H9 (cell line): ENCODE data around the gene PFKP. TPM values are rescaled to one million over a fixed set of nuclear protein-coding genes. Genes with fewer than 3 reads are reported as not detected.
"Not testable (repeated sequence)": the region's sequence is repeated elsewhere in the genome, so short reads cannot be mapped to it uniquely, and the experiment has no call there.

Experiments used
- DNase-seq: peaks from one replicate; pipeline ENCODE4 v3.0.0-alpha.2; 2017
- H2AFZ ChIP-seq: one replicate; pipeline ENCODE4 v1.6.1; 2013; ENCODE audit warnings: mild to moderate bottlenecking, low read length, control low read depth, moderate library complexity
- H2AK5ac ChIP-seq: 2 replicates; pipeline ENCODE4 v1.6.1; 2013; ENCODE audit warnings: low read length, control low read depth, mixed read lengths; ENCODE audit not compliant: insufficient read length
- H2BK120ac ChIP-seq: one replicate; pipeline ENCODE4 v1.6.1; 2013; ENCODE audit warnings: low read depth, mild to moderate bottlenecking, low read length, control low read depth, inconsistent platforms; ENCODE audit not compliant: poor library complexity, severe bottlenecking
- H2BK12ac ChIP-seq: 2 replicates; pipeline ENCODE4 v1.6.1; 2013; ENCODE audit warnings: low read length, control low read depth, mixed read lengths, low read depth; ENCODE audit not compliant: insufficient read length
- H2BK15ac ChIP-seq: 2 replicates; pipeline ENCODE4 v1.6.1; 2013; ENCODE audit warnings: low read depth, low read length, control low read depth
- H2BK20ac ChIP-seq: one replicate; pipeline ENCODE4 v1.6.1; 2013; ENCODE audit warnings: low read depth, mild to moderate bottlenecking, low read length, control low read depth, inconsistent platforms; ENCODE audit not compliant: poor library complexity, severe bottlenecking
- H2BK5ac ChIP-seq: 2 replicates; pipeline ENCODE4 v1.6.1; 2013; ENCODE audit warnings: low read length, control low read depth, mixed read lengths; ENCODE audit not compliant: insufficient read length
- H3K14ac ChIP-seq: 2 replicates; pipeline ENCODE4 v1.6.1; 2013; ENCODE audit warnings: low read length, control low read depth; ENCODE audit not compliant: insufficient read depth
- H3K18ac ChIP-seq: 2 replicates; pipeline ENCODE4 v1.6.1; 2013; ENCODE audit warnings: low read depth, mild to moderate bottlenecking, mixed read lengths, low read length, control low read depth; ENCODE audit not compliant: insufficient read length
- H3K23ac ChIP-seq: 2 replicates; pipeline ENCODE4 v1.6.1; 2013; ENCODE audit warnings: low read length, control low read depth, mixed read lengths, low read depth; ENCODE audit not compliant: insufficient read length
- H3K23me2 ChIP-seq: 2 replicates; pipeline ENCODE4 v1.6.1; 2013; ENCODE audit warnings: low read depth, mild to moderate bottlenecking, mixed read lengths, low read length, control low read depth; ENCODE audit not compliant: insufficient read length, poor library complexity, severe bottlenecking
- H3K27ac ChIP-seq: 2 replicates; pipeline ENCODE4 v1.5.1; 2013; ENCODE audit warnings: low read length, control low read depth, mixed read lengths, low read depth; ENCODE audit not compliant: insufficient read length
- H3K27me3 ChIP-seq: 2 replicates; pipeline ENCODE4 v1.6.1; 2013; ENCODE audit warnings: low read length, control low read depth, inconsistent platforms; ENCODE audit not compliant: insufficient read depth
- H3K4ac ChIP-seq: 2 replicates; pipeline ENCODE4 v1.6.1; 2013; ENCODE audit warnings: low read depth, mild to moderate bottlenecking, control low read depth, inconsistent platforms, low read length, moderate library complexity
- H3K4me1 ChIP-seq: 2 replicates; pipeline ENCODE4 v1.6.1; 2013; ENCODE audit warnings: low read length, control low read depth, inconsistent platforms; ENCODE audit not compliant: insufficient read depth
- H3K4me2 ChIP-seq: 2 replicates; pipeline ENCODE4 v1.6.1; 2013; ENCODE audit warnings: low read length, control low read depth, mixed read lengths; ENCODE audit not compliant: insufficient read length, insufficient read depth
- H3K56ac ChIP-seq: 2 replicates; pipeline ENCODE4 v1.6.1; 2013; ENCODE audit warnings: low read depth, mild to moderate bottlenecking, mixed read lengths, low read length, control low read depth; ENCODE audit not compliant: insufficient read length
- H3K79me1 ChIP-seq: 2 replicates; pipeline ENCODE4 v1.6.1; 2013; ENCODE audit warnings: low read depth, mild to moderate bottlenecking, moderate library complexity, low read length, control low read depth, inconsistent platforms; ENCODE audit not compliant: insufficient read depth, poor library complexity, severe bottlenecking
- H3K79me2 ChIP-seq: 2 replicates; pipeline ENCODE4 v1.6.1; 2013; ENCODE audit warnings: low read length, control low read depth, inconsistent platforms; ENCODE audit not compliant: insufficient read depth
- H3K9ac ChIP-seq: 2 replicates; pipeline ENCODE4 v1.6.1; 2013; ENCODE audit warnings: low read length, control low read depth, mixed read lengths; ENCODE audit not compliant: insufficient read length; ENCODE audit errors: extremely low read depth
- H3K9me3 ChIP-seq: one replicate; pipeline ENCODE4 v1.6.1; 2013; ENCODE audit warnings: low read depth, low read length, inconsistent platforms; ENCODE audit not compliant: control insufficient read depth
- H3T11ph ChIP-seq: one replicate; pipeline ENCODE4 v1.6.1; 2013; ENCODE audit warnings: mild to moderate bottlenecking, low read length, control low read depth, inconsistent platforms
- H4K20me1 ChIP-seq: one replicate; pipeline ENCODE4 v1.6.1; 2013; ENCODE audit not compliant: control insufficient read depth, insufficient read length, insufficient read depth
- H4K5ac ChIP-seq: 2 replicates; pipeline ENCODE4 v1.6.1; 2013; ENCODE audit warnings: low read depth, mild to moderate bottlenecking, mixed read lengths, low read length, control low read depth; ENCODE audit not compliant: insufficient read length
- H4K8ac ChIP-seq: replicated peaks from 2 replicates; pipeline ENCODE4 v1.6.1; 2013; ENCODE audit warnings: low read length, control low read depth, mixed read lengths, low read depth; ENCODE audit not compliant: insufficient read length
- H4K91ac ChIP-seq: 2 replicates; pipeline ENCODE4 v1.6.1; 2013; ENCODE audit warnings: low read depth, mild to moderate bottlenecking, moderate library complexity, mixed read lengths, low read length, control low read depth; ENCODE audit not compliant: insufficient read length
- H3K27ac Mint-ChIP-seq, 3 experiments: 2 replicates in 2 of 3; 3 replicates in 1 of 3; pipeline ENCODE4 v1.8.0; 2020 to 2021; ENCODE audit warnings: mixed read lengths in 3 of 3, mild to moderate bottlenecking in 1 of 3, moderate library complexity in 1 of 3
- H3K27me3 Mint-ChIP-seq: 2 replicates; pipeline ENCODE4 v1.8.0; 2021; ENCODE audit warnings: low read depth, mild to moderate bottlenecking, moderate library complexity, mixed read lengths
- H3K36me3 Mint-ChIP-seq, 3 experiments: 2 replicates in 2 of 3; 3 replicates in 1 of 3; pipeline ENCODE4 v1.8.0; 2020 to 2021; ENCODE audit warnings: low read depth in 3 of 3, mixed read lengths in 3 of 3; ENCODE audit not compliant: insufficient read depth in 1 of 3
- H3K4me1 Mint-ChIP-seq, 2 experiments: 2 replicates each; pipeline ENCODE4 v1.8.0; 2020; ENCODE audit warnings: mixed read lengths in 2 of 2
- H3K4me3 Mint-ChIP-seq, 2 experiments: 2 replicates in 1 of 2; 3 replicates in 1 of 2; pipeline ENCODE4 v1.8.0; 2020 to 2021; ENCODE audit warnings: mild to moderate bottlenecking in 2 of 2, mixed read lengths in 2 of 2, moderate library complexity in 1 of 2
- H3K9me3 Mint-ChIP-seq, 2 experiments: 2 replicates in 1 of 2; 3 replicates in 1 of 2; pipeline ENCODE4 v1.8.0; 2020; ENCODE audit warnings: mild to moderate bottlenecking in 2 of 2, mixed read lengths in 2 of 2, moderate library complexity in 1 of 2
- CTCF ChIP-seq: fragments of 200-600 bp; sonication (generic); conservative IDR thresholded peaks from 3 replicates; pipeline ENCODE4 v1.8.0; 2021; ENCODE audit warnings: antibody characterized with exemption, mild to moderate bottlenecking
- WGBS: extraction: QIAGEN DNeasy Blood & Tissue Kit; methylation state at CpG from one replicate; pipeline ENCODE4 v1.1.7; 2013; ENCODE audit warnings: missing lambda C conversion rate, low lambda C conversion rate, mixed read lengths; ENCODE audit not compliant: insufficient read length; ENCODE audit errors: extremely low coverage; 5-methylcytosine and 5-hydroxymethylcytosine counted together
- total RNA-seq: library from RNA; stranded (reverse); gene quantifications from 2 replicates; pipeline ENCODE4 v1.2.1, GENCODE V29; 2021

Gene PFKP
- total RNA-seq, 1 experiment from 2014 or later, result 145 TPM

GRCh38 chr10:3169673-3170072 is 102.3 kb downstream of the PFKP start:
- no peak overlapping the region for H4K5ac ChIP-seq
- Mint-ChIP-seq H3K27me3 (no peaks in the 10 kb centered on the region), H3K36me3 (peaks cover 6 to 37% (median 37%) of the 10 kb centered on the region in 3 experiments; a peak in 6 of 7 replicates), H3K4me1 (peaks cover 2 to 12% of the 10 kb centered on the region in 2 experiments), H3K9me3 (no peaks in the 10 kb centered on the region), H3K4me3 (no peak overlapping the region), H3K27ac (no peak overlapping the region; a peak in 1 of 7 replicates)
- H3K79me1 ChIP-seq, result no peaks in the 10 kb centered on the region
- no peak overlapping the region for H3K18ac ChIP-seq
- DNase-seq, result no peak
- no peak overlapping the region for H3T11ph ChIP-seq
- no peaks in the 10 kb centered on the region for H3K27me3 ChIP-seq
- H3K4me1 ChIP-seq, result 0 out of 2 replicates have a peak, but pooled peaks cover 4% of the 10 kb centered on the region
- TF ChIP-seq CTCF, result no peak
- H2AFZ ChIP-seq, result no peak overlapping the region
- no peak overlapping the region for H3K9ac ChIP-seq
- H2BK120ac ChIP-seq, result no peak overlapping the region
- H4K8ac ChIP-seq, result no peak overlapping the region
- H3K4ac ChIP-seq, result no peak overlapping the region
- H2BK12ac ChIP-seq, result no peak overlapping the region
- no peak overlapping the region for H2AK5ac ChIP-seq
- H3K23me2 ChIP-seq, result peaks cover 4% of the 10 kb centered on the region
- no peak overlapping the region for H2BK15ac ChIP-seq
- no peak overlapping the region for H4K91ac ChIP-seq
- H2BK20ac ChIP-seq, result no peak overlapping the region
- no peak overlapping the region for H2BK5ac ChIP-seq
- H3K79me2 ChIP-seq, result no peaks in the 10 kb centered on the region
- H4K20me1 ChIP-seq, result no peaks in the 10 kb centered on the region
- no peak overlapping the region for H3K14ac ChIP-seq
- no peaks in the 10 kb centered on the region for H3K9me3 ChIP-seq
- H3K23ac ChIP-seq, result no peak overlapping the region
- no peak overlapping the region for H3K27ac ChIP-seq
- no peak overlapping the region for H3K4me2 ChIP-seq
- no CpG with 5 or more reads among the region's 10 CpGs for WGBS
- H3K56ac ChIP-seq, result no peak overlapping the region

GRCh38 chr10:3171488-3171887 is 104.1 kb downstream of the PFKP start:
- not testable (repeated sequence) for H3K18ac ChIP-seq, H3K4me2 ChIP-seq, H3K9me3 Mint-ChIP-seq, H2AK5ac ChIP-seq, H3K23ac ChIP-seq, H2BK15ac ChIP-seq, H3K14ac ChIP-seq, H2BK120ac ChIP-seq, H2BK20ac ChIP-seq, H3K79me2 ChIP-seq, H3T11ph ChIP-seq, H3K27me3 ChIP-seq, H3K9ac ChIP-seq, H3K79me1 ChIP-seq, H3K27ac Mint-ChIP-seq, H4K5ac ChIP-seq, H4K8ac ChIP-seq, H2AFZ ChIP-seq, H3K9me3 ChIP-seq, H4K91ac ChIP-seq, H3K27me3 Mint-ChIP-seq, DNase-seq, H4K20me1 ChIP-seq, H3K4ac ChIP-seq, H2BK5ac ChIP-seq, H2BK12ac ChIP-seq, H3K56ac ChIP-seq, H3K4me1 ChIP-seq, H3K23me2 ChIP-seq, H3K27ac ChIP-seq
- Mint-ChIP-seq H3K36me3 (peaks cover 3 to 19% (median 18%) of the 10 kb centered on the region in 3 experiments; a peak in 5 of 7 replicates), H3K4me3 (peak overlapping the region; percentile 82 to 89), H3K4me1 (peaks cover 2 to 12% of the 10 kb centered on the region in 2 experiments)
- no CpG with 5 or more reads among the region's 11 CpGs for WGBS
